GM21381 (cell line): Measurements from ENCODE around the gene FLRT1.

ENCODE experiments used
- ATAC-seq: cut with Tn5 transposase; IDR thresholded peaks from one replicate; pipeline ENCODE4 v1.9.1; 2021; ENCODE audit warnings: mild to moderate bottlenecking, moderate library complexity; ENCODE audit not compliant: unreplicated experiment

FLRT1 gene

DNA sequence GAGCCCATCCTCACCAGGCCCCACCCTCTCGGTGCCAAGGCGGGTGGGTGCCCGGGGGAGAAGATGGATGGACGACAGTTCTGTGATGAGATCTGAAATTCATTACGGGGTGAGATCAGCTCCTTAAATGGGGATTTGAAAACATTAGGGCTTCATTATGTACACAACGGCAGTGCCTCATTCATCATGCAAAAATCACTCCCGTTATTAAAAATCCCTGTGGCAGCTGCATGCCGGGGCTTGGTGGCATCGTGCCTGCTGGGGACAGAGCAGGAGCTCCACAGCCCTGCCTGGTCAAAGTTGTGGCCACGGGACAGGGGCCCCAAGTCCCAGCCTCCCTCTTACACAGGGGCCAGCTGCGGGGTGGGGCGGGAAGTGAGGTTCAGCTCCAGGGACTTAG lies 29.3 kb upstream of the FLRT1 start:
- no peak for ATAC-seq

DNA sequence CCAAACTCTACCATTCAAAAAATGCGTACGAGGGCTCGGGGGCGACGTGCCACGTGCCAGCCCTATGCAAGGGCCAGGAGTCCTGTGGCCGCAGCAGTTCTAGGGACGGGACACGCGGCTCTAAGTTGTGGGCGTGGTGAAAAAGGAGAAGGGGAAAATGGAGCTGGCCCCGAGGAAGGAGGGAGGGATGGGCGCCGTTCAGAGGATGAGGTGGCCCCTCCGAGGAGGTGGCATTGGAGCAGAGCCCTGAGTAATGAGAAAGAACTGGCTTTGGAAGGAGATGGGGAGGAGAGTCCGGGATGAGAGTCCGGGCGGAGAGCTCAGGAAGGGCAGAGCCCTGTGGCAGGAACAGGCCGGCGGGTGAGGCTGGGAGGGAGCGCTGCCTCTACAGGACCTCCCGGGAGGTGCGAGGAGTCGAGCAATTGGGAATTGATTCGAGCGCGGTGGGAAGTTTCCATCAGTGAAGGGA lies 28.5 kb upstream of the FLRT1 start:
- no peak for ATAC-seq

DNA sequence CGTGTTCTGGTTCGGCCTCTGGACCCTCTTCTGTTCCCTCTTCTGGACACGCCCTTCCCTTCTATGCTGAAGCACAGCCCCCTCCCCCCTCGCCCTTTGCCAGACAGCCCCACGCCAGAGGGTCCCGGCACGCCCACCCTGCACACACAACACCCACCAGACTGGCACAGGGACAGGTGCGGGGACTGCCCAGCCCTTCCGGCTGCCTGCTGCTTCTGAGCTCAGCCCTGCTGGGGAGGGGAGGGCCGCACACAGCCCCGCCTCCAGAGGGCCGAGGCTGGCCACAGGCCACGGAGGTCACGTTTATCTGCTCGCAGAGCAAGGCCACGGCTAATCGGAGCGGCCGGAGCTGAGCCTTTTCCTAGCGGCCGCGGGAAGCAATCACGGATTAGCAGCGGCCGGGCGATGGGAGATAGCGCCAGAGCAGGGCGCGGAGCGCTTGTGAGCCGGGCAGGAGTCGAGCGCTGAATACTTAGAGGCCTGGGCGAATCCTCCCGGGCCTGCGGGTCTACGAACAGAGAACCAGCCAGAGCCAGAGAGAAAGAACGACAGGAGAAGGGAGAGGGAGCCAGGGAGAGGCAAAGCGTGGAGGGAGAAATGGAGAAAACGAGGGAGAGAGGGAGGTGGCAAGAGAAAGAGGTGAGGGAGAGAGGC lies 28.0 kb upstream of the FLRT1 start:
- ATAC-seq = no peak

DNA sequence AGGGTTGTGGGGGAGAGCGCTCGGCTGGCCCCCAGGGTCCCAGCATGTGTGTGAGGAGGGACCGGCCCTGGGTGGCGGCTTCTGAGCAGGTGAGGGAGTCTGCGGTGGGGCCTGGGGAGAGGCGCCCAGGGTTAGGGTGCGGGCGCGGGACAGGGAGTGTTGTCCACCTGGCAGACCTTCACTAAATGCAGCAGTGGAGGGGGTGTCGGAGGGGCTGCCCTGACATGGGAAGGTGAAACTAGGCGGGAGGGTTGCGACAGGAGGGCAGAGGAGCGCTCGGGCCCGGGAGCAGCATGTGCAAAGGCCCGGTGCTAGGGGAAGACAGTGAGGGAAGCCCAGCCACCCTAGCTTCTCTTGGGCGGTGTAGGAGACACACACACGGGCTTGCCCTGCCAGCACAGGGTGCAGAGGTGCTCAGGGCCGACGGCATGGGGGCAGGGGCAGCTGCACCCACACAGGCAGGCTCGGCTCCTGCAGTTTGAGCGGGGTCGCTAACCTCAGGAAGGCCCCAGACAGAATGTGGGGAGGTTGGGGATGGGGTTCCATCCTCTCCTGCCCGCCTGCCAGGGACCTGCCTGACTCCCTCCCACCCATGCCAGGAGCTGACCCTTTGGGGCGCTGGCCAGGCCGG lies 27.3 kb upstream of the FLRT1 start:
- ATAC-seq = no peak

DNA sequence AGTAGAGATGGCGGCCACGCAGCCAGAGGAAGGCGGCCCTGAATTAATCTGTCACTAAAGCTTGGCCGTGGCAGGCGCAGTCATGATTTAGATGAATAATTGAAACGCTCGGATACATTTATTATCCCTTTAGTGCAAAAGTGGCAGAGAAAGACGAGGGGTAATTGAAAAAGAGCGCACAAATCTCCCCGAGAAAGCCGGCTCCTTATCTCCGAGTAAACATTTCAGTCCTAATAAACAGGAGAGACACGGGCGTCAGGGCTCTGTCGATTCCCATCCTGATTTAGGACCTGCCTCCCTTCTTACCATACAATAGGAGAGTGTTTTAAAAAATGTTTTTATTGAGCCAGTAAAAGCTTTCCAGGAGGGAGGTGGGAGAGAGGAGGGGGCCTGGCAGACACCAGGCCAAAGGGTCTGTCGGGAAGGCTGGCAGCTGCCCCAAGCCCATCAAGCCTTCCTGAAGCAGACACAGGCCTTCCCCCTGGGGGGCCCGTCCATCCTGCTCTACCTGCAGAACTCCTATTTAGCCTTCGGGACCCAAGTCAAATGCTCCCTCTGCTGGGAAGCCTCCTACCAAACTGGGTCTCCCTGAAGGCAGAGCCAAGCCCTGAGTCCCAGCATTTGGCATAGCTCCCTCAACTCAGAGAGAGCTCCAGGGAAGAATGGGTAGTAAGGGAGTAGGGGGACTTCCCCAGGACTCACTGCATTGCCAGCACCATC lies 26.7 kb upstream of the FLRT1 start:
- ATAC-seq = no peak

DNA sequence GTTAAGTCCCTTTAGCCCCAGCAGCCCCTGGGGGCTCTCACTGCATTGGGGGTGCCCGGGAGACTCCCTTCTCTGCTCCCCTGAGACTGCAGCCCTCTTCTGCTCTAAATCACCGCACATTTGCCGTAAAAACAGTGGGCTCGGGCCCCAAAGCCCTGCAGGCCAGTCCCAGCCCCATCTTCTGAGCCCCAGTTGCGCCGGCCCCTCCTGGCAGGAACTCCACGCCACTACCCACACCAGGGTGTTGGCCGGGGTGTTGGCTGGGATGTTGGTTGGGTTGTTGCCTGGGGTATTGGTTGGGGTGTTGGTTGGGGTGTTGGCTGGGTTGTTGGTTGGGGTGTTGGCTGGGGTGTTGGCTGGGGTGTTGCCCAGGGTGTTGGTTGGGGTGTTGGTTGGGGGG lies 26.0 kb upstream of the FLRT1 start:
- no peak for ATAC-seq

DNA sequence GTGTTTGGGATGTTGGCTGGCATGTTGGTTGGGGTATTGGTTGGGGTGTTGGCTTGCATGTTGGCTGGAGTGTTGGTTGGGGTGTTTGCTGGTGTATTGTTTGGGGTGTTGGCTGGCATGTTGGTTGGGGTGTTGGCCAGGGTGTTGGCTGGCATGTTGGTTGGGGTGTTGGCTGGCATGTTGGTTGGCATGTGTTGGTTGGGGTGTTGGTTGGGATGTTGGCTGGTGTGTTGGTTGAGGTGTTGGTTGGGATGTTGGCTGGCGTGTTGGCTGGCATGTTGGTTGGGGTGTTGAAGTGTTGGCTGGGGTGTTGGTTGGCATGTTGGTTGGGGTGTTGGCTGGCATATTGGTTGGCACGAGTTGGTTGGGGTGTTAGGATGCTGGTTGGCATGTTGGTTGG lies 24.9 kb upstream of the FLRT1 start:
- ATAC-seq = no peak

DNA sequence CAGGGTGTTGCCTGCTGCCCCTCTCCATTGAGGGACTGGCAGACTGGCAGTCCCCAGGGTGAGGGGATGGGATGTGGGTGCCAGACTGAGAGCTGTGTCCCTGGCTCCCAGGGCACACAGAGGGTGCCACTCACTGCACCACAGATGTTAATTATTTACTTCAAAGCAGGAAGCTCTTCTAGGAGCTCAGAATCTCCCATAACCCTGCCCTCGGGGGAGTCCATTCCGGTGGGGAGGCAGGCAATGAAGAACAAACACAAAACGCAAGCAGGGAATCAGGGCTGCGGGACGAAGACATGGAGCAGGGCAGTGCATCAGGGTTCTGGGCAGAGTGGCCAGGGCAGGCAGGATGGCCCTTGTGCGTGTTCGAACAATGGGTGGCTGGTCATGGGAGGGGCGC lies 24.4 kb upstream of the FLRT1 start:
- no peak for ATAC-seq

DNA sequence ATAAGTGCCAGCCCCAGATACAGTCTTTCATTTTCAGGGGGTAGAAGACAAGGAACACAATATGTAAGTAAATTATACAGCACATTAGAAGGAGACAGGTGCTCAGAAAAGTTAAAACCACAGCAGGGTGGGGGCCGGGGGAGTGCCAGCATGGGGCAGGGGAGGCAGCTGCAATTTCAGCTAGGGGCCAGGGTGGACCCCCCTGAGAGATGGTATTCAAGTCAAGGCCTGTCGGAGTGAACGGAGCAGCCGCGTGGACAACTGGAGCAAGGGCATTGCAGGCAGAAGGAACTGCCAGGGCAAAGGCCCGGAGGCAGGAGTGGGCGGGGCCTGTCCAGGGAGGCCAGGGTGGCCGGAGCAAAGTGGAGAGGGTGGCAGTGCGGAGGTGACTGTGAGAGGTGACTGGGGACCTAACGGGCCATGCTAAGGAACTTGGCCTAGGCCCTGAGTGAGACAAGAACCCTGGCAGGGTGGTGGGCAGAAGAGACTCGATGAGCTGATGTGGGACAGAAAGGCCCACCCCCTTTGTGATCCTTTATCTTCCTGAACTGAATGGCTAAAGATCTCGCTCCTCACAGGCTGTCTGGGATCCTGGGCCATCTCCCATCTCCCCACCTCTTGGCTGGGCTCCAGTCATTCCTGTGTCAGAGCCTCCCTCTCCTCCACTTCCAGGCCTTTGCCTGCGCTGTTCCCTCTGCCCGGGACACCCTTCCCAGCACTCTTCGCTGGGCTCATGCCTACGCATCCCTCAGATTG lies 22.4 kb upstream of the FLRT1 start:
- no peak for ATAC-seq

DNA sequence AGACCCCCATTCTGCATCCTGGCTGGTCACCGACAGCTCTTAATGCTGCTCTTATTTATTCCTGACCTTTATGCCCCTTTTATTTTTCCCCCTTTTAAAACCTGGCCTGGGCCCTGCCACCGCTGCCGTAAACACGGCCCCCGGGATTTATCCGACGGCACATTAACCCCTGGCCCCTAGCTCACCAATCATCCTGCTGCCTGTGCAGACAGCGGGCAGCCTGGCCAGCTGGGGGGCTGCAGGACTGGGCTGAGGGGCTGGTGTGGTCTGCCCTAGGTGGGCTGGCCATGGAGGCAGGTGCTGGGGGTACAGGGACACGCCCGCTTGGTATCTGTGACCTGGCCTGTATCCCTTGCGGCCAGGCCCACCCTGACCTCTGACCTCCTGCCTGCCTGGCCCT lies 21.4 kb upstream of the FLRT1 start:
- ATAC-seq = no peak

DNA sequence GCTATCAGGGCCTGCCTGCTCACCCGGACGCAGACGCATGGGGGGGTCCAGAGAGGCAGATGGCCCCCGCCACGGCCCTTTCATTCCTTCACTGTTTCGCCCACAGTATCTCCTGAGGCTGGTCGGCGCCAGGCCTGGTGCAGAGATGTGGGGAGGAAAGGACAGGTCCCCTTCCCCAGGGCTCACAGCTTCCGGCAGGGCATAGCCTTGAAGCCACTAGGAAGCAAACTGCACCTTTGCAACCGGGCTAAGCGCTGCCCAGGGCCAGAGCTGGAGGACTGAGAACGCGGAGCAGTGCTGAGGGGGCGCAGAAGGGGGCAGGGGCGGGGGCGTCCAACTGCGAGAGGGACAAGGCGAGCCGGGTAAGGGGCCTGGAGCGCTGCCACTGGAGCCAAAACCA lies 20.2 kb upstream of the FLRT1 start:
- no peak for ATAC-seq

DNA sequence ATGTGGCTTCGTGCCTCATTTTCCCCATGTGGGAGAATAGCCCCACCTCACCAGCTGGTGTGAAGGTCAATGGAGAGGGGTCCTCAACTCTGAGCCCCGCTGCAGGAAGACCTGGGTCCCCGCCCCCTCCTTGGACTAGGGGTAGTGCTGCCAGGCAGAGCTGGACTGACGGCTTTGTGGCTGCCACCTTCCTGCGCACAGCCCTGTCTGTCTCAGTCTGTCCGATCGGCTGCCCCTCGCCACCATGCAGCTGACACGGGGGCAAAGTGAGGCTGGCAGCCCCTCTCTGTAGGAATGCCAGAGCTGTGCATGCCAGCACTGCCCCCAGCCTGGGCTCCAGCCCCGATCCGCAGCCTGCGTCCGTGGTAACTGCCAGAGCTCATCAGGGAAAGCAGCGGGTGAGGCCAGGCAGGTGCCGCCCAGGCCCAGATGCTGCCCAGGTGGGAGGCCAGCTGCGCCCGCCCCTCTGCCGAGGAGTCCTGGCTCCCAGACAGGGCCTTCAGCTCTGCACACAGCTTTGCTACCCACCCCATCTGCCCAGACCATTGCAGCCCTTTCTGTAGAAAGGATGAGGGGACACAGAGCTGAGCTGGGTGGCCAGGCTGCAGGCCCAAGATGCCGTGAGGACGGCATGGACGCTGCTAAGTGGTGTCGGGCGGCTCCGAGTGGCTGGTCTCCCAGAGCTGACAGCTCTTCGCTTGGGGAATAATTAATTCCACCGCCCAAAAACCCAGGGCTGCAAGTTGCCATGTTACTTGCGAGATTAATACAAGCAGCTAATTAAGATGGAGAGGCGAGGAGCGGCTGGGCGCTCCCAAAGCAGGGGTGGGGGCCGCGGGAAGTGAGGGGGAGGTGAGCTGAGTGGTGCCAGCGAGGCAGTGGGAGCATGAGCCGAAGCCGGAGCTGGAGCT lies 19.5 kb upstream of the FLRT1 start:
- ATAC-seq = no peak

DNA sequence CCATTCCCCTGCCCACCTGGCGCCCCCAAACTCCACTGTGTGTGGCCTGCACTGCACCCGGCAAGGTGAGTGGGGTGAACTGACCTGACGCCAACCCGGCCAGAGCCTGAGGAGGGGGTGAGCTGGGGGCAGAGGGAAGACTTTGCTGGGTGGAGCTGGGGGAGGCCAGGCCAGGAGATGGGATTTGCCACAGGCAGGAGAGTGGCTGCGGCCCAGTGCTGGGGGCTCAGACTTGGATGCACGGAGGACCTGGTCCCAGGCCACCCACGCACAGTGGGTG lies 17.8 kb upstream of the FLRT1 start:
- no peak for ATAC-seq

DNA sequence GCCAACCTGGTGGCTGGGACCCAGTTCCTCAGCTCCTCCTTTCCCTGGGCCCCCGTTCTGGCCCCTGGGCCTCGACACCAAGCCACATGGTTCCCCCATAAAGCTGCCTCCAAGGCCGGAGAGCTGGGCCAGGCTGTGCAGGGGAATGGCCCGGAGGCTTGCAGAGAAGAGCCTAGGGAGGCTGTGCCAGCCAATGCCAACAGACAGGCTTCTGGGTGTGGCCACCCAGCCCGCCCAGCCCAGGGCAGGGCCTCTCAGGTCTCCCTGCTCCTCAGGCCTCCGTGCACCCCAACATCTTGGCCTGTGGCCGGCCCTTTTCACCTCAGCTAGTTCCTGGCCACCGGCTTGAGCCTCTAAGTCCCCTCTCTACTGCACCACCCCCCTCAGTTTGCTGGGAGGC lies 17.4 kb upstream of the FLRT1 start:
- ATAC-seq = no peak

DNA sequence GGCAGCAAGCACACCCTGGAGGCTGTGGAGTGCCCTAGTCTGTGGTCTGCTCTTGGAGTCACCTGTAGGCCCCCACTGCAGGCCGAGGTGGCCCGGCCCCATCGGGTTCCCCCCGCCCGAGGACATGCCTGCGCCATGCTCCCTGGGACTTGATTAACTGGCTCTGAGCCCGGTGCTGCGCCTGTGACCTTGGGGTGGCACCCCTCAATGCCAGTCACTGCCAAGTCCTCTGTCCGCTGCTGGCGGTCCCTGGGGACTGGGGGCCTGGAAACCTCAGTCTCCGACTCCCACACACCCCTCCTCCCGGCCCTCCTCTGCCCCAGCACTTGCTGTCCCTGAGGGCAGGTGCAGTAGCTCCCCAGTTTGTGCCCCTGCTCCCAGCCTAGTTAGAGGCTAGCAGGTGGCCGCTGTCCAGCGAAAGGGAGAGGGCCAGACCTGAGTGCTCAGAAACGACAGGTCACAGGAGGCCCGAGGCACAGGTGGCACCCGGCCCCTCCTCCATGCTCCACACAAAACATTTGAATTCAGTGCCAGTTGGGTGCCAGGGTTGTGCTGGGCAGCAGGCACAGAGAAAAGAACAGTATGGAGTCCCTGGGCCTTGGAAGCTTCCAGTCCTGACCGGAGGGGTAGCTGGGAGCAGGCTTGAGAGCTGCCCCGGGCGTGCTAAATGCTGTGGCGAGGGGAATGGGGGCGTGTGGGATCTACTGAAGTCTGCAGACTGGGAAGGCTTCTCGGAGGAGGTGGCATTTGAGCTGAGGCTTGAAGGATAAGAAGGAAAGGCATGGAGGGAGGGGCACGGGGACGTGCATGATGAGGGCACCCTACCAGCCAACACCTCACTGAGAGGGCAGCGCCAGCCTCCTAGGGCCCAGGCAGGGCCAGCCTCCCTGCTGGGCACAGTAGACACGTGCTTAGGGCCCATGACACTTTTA lies 16.4 kb upstream of the FLRT1 start:
- ATAC-seq = no peak

DNA sequence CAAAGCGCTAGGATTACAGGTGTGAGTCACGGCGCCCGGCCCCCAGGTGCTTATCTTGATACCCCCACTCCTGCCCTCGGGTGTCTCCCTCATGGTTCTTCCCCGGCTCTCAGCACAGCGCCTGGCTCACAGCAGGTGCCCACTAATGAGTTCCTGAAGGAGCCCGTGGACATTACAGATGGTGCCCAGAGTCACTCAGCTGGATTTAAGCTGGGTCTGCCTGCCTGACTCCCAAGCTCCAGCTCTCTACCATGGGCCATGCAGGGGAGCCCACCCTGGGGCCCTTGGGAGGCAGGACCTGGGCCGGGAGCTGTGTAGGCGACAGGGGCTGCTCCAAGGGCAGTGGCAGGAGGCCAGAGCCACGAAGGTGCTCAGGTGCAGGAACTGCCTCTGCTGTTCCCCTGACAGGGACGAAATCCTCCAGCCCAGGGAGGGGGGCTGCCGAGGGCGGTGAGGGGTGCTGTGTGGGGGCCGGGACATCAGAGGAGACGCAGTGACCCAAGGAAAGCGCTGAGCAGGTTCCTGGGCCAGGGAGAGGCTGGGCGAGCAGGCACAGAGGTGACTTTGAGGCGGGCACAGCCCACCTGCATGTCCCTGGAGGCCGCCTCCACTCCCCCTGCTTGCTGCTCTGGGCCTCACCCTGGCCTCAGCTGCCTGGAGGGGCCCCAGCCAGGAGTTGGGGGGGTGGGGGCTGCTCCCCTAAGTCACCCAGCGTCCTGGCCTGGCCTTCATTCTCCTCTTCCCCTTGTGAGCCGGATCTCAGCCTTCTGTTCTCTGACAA lies 14.6 kb upstream of the FLRT1 start:
- no peak for ATAC-seq

DNA sequence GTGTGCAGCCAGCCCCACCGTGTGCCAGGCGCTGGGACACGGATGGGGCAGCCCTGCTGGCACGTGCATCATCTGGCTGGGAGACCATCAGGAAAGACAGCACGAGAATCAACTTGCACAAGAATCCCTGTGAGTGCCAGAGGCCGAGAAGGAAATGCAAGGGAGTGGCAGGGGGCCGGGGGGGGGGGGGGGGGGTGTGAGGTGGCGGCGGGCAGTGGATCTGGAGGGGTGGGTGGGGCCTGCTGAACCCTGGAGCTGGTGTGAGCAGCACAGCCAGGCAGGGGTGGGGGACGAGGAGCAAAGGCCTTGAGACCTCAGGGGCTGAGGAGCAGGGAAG lies 14.0 kb upstream of the FLRT1 start:
- ATAC-seq = no peak

DNA sequence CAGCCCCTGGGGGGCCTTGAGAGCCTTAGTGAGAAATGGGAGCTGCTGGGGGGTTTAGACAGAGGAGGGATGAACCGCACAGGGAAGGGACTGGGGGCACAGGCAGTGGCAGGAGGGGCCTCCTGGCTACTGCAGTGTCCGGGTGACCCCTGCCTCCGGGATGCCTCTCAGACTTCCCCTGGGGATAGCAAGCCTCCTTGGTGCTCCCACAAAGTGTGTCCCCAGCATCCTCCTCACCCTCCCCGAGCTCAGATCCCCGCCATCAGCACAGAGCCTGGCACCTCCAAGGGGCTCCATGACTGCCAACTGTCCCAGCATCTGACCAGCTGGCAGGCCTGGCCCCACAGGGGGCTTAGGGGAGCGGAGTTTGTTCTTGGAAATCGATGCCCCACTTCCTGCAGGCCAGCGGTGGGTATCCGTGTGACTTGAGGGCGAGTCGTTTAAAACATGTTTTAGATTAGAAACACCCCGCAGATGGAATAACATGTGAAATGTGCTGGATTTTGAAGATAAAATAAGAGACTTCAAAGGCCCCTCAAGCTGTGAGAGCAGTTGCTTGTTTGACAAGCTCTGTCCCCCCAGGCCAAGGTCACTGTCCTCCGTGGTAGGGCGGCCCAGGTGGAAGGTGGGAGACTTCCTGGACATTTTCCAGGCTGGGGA lies 13.5 kb upstream of the FLRT1 start:
- no peak for ATAC-seq
